ENCODE measurements around the gene BCAP31.

- TF ChIP-seq CTCF (IDR thresholded peaks at IDR 0.05), result no peak
- TF ChIP-seq POLR2A (IDR thresholded peaks at IDR 0.05), result no peak
Measured at GRCh38 chrX:153726286-153727122, 2.3 kb upstream of the BCAP31 start.

Measured in vagina (tissue), 2 donors.